Ectodermal cell (in vitro differentiated cells): ENCODE data around the gene KRT28.

Source experiments
- H3K27ac ChIP-seq: 2 replicates; pipeline ENCODE4 v1.7.0; 2013; ENCODE audit warnings: mild to moderate bottlenecking, low read depth, low read length; ENCODE audit not compliant: insufficient read depth, poor library complexity, severe bottlenecking
- H3K27me3 ChIP-seq: 2 replicates; pipeline ENCODE4 v1.7.0; 2013; ENCODE audit warnings: mild to moderate bottlenecking, low read length; ENCODE audit not compliant: insufficient read depth, control insufficient read depth, poor library complexity, severe bottlenecking
- H3K36me3 ChIP-seq: one replicate; pipeline ENCODE4 v1.7.0; 2013; ENCODE audit warnings: low read length; ENCODE audit not compliant: control insufficient read depth, insufficient read depth
- H3K4me1 ChIP-seq: one replicate; pipeline ENCODE4 v1.7.0; 2013; ENCODE audit warnings: low read length; ENCODE audit not compliant: control insufficient read depth, insufficient read depth
- H3K4me3 ChIP-seq: 2 replicates; pipeline ENCODE4 v1.7.0; 2013; ENCODE audit warnings: low read depth, low read length, control low read depth; ENCODE audit not compliant: insufficient read depth
- H3K9me3 ChIP-seq: 2 replicates; pipeline ENCODE4 v1.7.0; 2013; ENCODE audit warnings: mild to moderate bottlenecking, low read length, moderate library complexity; ENCODE audit not compliant: control insufficient read depth
- WGBS, 2 experiments: methylation state at CpG; one replicate each; pipeline ENCODE4 v1.1.7; 2013; ENCODE audit warnings: missing lambda C conversion rate in 2 of 2; 5-methylcytosine and 5-hydroxymethylcytosine counted together

The KRT28 gene

DNA sequence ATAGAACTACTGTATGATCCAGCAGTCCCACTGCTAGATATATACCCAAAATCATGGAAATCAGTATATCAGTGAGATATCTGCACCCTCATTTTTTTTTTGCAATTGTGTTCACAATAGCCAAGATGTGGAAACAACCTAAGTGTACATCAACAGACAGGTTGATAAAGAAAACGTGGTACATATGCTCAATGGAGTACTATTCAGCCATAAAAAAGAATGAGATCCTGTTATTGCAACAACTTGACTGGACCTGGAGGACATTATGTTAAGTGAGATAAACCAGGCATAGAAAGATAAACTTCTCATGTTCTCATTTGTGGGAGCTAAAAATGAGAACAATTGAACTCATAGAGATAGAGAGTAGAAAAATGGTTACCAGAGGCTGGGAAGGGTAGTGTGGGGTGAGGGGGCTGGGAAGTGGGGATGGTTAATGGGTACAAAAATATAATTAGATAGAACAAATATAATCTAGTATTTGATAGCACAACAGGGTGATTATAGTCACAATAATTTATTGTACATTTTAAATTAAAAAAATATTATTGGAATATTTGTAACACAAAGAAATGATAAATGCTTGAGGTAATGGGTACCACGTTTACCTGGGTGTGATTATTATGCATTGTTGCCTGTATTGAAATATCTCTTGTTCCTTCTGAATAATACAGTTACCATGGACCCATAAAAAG, 30.5 kb upstream of the KRT28 start:
- H3K27me3 ChIP-seq, result peaks cover 30% of the 10 kb centered on the region

DNA sequence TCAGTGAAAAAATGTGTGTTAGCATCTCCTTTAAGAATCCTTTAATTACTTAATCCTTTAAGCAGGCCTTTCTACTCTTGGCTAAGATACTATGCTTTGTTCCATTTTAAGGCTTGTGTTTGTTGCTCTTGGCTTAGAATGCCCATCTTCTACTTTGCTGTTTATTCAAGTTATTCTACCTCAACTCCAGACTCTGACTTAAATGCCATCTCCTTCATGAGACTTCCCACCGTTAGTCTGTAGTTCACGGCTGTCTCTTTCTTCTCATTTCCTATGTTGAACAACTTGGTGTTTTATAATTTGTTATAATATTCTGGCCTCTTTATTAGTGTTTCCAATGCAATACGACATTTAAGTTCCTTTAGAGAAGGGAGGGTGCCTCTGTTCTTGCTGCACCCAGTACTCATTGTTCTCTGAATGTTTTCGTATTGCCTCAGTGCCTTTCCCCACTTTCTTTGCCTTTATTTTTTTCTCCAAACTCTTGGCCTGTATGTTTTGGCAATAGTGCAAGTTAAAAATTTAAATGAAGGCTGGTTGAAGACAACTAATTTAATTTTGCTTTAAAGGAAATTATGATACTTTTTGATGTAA, 28.8 kb upstream of the KRT28 start:
- no peak overlapping the region for H3K27ac ChIP-seq
- 88 to 92% methylated on average over 2 to 4 of the region's 4 CpGs for WGBS, 2 experiments
- no peaks in the 10 kb centered on the region for H3K36me3 ChIP-seq

More for the DNA sequence above, 30.5 kb upstream of the KRT28 start:
- no peaks in the 10 kb centered on the region for H3K9me3 ChIP-seq
- 93 to 100% methylated on average over 1 to 2 of the region's 2 CpGs for WGBS, 2 experiments
- no peak overlapping the region for H3K4me3 ChIP-seq
- H3K36me3 ChIP-seq, result no peaks in the 10 kb centered on the region
- no peaks in the 10 kb centered on the region for H3K4me1 ChIP-seq
- H3K27ac ChIP-seq, result no peak overlapping the region

DNA sequence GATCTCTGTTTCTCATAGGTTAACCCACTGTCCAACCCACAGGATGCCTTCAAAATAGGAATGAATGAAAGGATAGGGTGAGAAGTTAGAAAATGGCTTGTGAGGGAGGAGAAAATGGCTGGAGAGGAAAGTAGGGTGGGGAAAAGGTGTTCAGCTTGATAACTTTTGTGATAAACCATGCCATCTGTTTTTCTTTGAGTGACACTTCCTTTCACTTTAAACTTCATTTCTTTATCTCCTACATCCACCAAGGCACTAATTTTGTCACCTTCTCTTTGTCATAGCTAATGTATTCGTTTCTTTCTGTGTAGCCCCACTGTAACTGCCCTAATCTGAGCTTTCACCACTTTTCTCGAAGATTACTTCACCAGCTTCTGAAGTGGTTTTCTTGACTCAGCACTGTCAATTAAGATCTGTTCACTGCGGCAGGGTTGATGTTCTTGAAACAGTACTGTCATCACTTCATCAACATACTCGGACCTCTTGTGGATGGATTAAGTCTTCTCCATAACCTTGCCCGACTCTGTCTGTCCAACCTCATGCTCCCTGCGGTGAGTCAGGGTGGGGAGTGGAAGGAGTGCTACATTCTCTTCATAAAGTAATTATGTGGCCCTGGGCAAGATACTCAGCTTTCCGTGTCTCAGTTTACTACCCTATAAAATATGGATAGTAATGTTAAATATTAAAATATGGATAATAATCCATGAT, 28.1 kb upstream of the KRT28 start:
- H3K4me1 ChIP-seq, result no peaks in the 10 kb centered on the region
- no peaks in the 10 kb centered on the region for H3K9me3 ChIP-seq
- 90 to 95% methylated on average over 3 to 6 of the region's 7 CpGs for WGBS, 2 experiments
- no peak overlapping the region for H3K27ac ChIP-seq
- H3K27me3 ChIP-seq, result peaks cover 42% of the 10 kb centered on the region
- no peaks in the 10 kb centered on the region for H3K36me3 ChIP-seq
- no peak overlapping the region for H3K4me3 ChIP-seq

More for the DNA sequence above, 28.8 kb upstream of the KRT28 start:
- no peak overlapping the region for H3K4me3 ChIP-seq
- H3K27me3 ChIP-seq, result peaks cover 42% of the 10 kb centered on the region
- H3K4me1 ChIP-seq, result no peaks in the 10 kb centered on the region
- no peaks in the 10 kb centered on the region for H3K9me3 ChIP-seq

DNA sequence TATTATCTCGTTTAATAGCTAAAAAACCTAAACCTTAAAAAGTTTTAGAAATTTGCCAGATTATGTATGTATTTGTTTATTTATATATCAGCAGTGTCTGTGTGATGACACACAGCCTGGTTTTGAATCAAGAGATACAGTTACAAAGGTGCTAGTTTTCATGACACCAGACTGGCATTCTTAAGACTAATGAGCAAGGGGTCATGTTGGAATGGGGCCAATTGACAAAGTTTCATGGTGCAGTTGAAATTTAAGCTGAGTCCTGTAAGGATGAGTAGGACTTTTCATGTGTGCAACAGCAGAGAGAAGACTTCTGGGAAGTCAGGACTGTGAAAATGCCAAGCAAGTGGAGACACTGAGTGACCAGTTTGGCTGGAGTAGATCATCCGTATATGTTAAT, 25.8 kb upstream of the KRT28 start:
- Histone ChIP-seq H3K27me3 (peaks cover 59% of the 10 kb centered on the region), H3K36me3 (no peaks in the 10 kb centered on the region), H3K4me1 (no peaks in the 10 kb centered on the region), H3K27ac (no peak overlapping the region), H3K4me3 (no peak overlapping the region), H3K9me3 (no peaks in the 10 kb centered on the region)
- WGBS, 2 experiments, result 91 to 100% methylated on average over 1 to 2 of the region's 2 CpGs

DNA sequence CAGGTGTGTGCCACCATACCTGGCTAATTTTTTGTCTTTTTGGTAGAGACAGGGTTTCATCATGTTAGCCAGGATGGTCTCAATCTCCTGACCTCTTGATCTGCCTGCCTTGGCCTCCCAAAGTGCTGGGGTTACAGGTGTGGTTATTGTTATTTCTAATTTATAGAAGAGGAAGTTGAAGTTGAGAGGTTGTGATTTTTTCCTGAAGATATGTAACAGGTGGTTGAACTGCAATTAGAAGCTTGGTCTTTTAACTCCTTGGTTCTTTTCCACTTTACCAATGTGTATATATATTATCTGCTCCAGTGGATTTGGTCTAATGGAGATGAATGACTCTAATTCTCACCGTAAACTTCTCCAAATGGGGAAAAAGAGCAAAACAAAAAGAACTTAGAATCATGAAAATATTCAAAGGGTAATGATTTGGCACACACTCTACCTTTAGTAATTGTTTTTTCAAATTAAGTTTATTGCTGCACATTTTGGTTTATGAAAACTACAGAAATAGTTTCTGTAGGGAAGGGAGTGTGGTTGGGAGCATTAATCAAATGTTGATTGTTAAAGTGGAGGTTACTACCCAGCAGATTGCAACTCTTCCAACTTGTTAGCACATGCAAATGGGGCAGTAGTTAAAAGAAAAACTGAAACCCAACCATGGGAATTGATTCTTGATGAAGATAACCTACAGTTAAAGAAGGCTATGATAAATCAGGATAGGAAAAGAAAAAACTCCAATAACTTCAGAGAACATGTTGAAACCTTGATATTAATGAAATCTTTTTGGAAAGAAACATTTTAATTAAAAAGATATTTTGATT, 24.5 kb upstream of the KRT28 start:
- H3K9me3 ChIP-seq, result no peaks in the 10 kb centered on the region
- no CpG with 5 or more reads among the region's 1 CpG for WGBS, 2 experiments
- no peaks in the 10 kb centered on the region for H3K36me3 ChIP-seq
- no peak overlapping the region for H3K27ac ChIP-seq
- peaks cover 61% of the 10 kb centered on the region for H3K27me3 ChIP-seq
- no peaks in the 10 kb centered on the region for H3K4me1 ChIP-seq
- H3K4me3 ChIP-seq, result no peak overlapping the region

DNA sequence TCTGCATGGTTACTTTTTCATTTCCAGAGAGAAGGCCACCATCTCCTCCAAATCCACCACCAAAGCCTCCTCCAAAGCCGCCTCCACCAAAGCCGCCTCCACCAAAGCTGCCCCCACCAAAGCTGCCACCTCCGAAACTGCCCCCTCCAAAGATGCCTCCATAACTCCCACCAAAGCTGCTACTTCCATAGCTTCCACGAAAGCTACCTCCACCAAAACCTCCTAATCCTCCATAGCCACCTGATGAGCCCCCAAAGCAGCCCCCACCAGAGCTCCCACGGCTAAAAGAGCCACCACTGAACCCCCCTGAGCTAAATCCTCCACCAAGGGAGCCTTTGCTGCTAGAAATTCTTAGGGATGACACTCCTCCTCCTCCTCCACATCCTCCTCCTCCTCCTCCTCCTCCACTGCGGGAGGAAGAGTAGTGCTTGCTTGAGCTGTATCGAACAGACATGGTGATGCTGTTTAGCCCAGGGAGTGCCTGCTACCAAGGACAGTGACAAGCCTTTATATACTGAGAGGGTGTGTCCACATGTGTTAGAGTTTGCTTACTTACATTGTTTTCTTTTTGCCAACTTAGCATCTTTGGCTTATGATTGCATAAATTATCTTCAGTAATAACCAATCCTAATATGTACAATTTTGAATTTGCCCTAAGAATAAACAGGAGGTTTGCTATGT, 22.5 kb upstream of the KRT28 start, which contains the start of gene KRT10:
KRT10 (minus strand) TSS at position 483 of the 681 bp plus-strand sequence; CDS start at position 454, 29 bp downstream.
- Histone ChIP-seq H3K4me3 (no peak within 1 kb of the TSS), H3K27ac (no peak within 1 kb of the TSS), H3K4me1 (no peaks in the 10 kb centered on the region), H3K9me3 (no peaks in the 10 kb centered on the region), H3K27me3 (peaks cover 56% of the 10 kb centered on the region), H3K36me3 (peaks cover 2% of the 10 kb centered on the region)
- 83% methylated on average over 7 of the region's 7 CpGs for WGBS, 2 experiments

DNA sequence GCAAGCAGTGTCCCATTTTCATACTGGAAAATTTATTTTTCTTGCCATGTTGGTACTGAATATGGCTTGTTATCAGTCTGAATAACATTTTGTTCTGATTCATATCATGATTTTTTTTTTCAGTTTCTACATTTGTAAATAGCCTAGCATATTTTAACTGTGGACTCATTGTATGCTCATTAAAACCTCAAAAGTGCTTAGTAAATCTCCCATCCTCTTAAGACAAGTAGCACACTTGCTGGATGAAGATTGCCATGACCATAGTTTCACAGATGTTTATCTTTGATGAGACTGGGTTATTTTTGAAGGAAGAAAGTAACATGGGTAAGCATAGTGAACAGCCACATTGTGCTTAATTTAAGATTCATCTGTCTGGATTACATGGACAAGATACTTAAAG, 21.8 kb upstream of the KRT28 start:
- H3K9me3 ChIP-seq, result no peaks in the 10 kb centered on the region
- H3K27ac ChIP-seq, result no peak overlapping the region
- no peak overlapping the region for H3K4me3 ChIP-seq

DNA sequence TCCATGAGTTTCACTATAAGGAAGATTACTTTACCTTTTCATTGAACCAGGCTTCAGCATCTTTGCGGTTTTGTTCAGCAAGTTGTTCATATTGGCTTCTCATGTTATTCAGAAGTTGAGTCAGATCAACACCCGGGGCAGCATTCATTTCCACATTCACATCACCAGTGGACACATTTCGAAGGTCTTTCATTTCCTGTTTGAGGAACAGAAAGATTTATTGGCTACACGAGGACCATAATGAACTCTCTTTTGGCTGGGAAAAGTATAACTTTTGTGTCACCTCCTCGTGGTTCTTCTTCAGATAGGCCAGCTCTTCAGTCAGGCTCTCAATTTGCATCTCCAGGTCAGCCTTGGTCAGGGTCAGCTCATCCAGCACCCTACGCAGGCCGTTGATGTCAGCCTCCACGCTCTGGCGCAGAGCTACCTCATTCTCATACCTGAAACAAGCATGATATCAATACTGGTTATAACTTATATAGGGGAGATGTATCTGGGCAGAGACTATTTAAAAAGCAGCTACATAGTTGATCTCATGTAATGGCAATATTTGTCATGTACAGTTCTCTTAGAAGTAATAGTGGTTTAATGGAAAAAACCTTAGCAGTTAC, 20.6 kb upstream of the KRT28 start:
- WGBS, 2 experiments, result 91 to 96% methylated on average over 9 of the region's 9 CpGs
- H3K9me3 ChIP-seq, result no peaks in the 10 kb centered on the region
- H3K27me3 ChIP-seq, result peaks cover 37% of the 10 kb centered on the region
- H3K4me1 ChIP-seq, result no peaks in the 10 kb centered on the region
- no peak overlapping the region for H3K27ac ChIP-seq
- peaks cover 3% of the 10 kb centered on the region for H3K36me3 ChIP-seq
- H3K4me3 ChIP-seq, result no peak overlapping the region

More for the DNA sequence above, 21.8 kb upstream of the KRT28 start:
- peaks cover 49% of the 10 kb centered on the region for H3K27me3 ChIP-seq
- H3K4me1 ChIP-seq, result no peaks in the 10 kb centered on the region
- H3K36me3 ChIP-seq, result peaks cover 3% of the 10 kb centered on the region

DNA sequence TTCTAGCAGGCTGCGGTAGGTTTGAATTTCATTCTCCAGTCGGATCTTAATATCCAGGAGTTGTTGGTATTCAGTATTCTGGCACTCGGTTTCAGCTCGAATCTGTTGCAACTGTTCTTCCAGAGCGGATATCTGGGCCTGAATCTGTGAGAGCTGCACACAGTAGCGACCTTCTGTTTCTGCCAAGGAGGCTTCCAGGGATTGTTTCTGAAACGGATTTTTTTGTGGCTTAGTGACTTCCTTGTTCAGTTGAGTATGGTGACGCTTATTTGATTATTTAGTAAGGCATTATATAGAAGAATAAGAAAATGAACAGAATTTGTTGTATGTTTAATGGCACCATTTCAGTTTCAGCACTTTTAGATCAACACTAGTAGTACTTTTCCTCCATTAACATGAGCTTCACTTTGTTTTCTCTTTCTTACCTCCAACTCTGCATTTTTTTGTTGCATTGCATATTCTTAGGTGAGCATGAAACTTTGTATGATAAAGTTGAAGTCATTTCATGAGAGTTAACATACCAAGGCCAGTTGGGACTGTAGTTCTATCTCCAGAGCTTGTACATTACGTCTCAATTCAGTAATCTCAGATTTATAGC, 19.9 kb upstream of the KRT28 start:
- 81 to 82% methylated on average over 8 to 9 of the region's 9 CpGs for WGBS, 2 experiments
- H3K4me1 ChIP-seq, result no peaks in the 10 kb centered on the region
- peaks cover 3% of the 10 kb centered on the region for H3K36me3 ChIP-seq
- peak overlapping the region; percentile 63 for H3K4me3 ChIP-seq
- no peak overlapping the region for H3K27ac ChIP-seq
- peaks cover 30% of the 10 kb centered on the region for H3K27me3 ChIP-seq
- H3K9me3 ChIP-seq, result no peaks in the 10 kb centered on the region
